ENCODE measurements around the gene RASEF. TPM values are rescaled to one million over a fixed set of nuclear protein-coding genes. Genes with fewer than 3 reads are reported as not detected.
"Not testable (repeated sequence)": the region's sequence is repeated elsewhere in the genome, so short reads cannot be mapped to it uniquely, and the experiment has no call there.

RASEF gene
- total RNA-seq, 4 donors from 2014 or later: 43.9 to 65.5 (median 63.1) TPM

GRCh38 chr9:82934949-82935348 lies 128.0 kb downstream of the RASEF start:
- Histone ChIP-seq H3K27ac (no peak overlapping the region), H3K36me3 (no peaks in the 10 kb centered on the region), H3K4me3 (replicated peaks in 1 of 3) (no peak overlapping the region), H3K9me3 (no peaks in the 10 kb centered on the region), H3K4me1 (peaks cover 4 to 14% of the 10 kb centered on the region in 2 donors), H3K27me3 (no peaks in the 10 kb centered on the region)
- no peak for DNase-seq
- no peak for TF ChIP-seq POLR2A (IDR thresholded peaks at IDR 0.05)
- no peak for TF ChIP-seq CTCF (IDR thresholded peaks at IDR 0.05)
- intact Hi-C loops (cut with DNase I): no loop called here
- WGBS, 2 donors: 56 to 65% methylated on average over 2 of the region's 2 CpGs

GRCh38 chr9:82934025-82934424 lies 128.9 kb downstream of the RASEF start:
- H3K36me3 ChIP-seq; H3K27ac ChIP-seq; H3K4me1 ChIP-seq; intact Hi-C loops (cut with DNase I); H3K4me3 ChIP-seq (replicated peaks in 1 of 3); H3K9me3 ChIP-seq; H3K27me3 ChIP-seq; DNase-seq: not testable (repeated sequence)
- whole genome bisulfite sequencing, 2 donors: 78 to 81% methylated on average over 1 of the region's 1 CpG

GRCh38 chr9:82930116-82930515 lies 132.8 kb downstream of the RASEF start:
- Histone ChIP-seq H3K9me3 (no peaks in the 10 kb centered on the region), H3K4me3 (replicated peaks in 1 of 3) (no peak overlapping the region), H3K4me1 (peaks cover 0 to 3% of the 10 kb centered on the region in 2 donors), H3K27ac (no peak overlapping the region), H3K36me3 (no peaks in the 10 kb centered on the region), H3K27me3 (no peaks in the 10 kb centered on the region)
- intact Hi-C loops (cut with DNase I): no loop called here
- no peak for TF ChIP-seq CTCF (IDR thresholded peaks at IDR 0.05)
- no peak for TF ChIP-seq POLR2A (IDR thresholded peaks at IDR 0.05)
- DNase-seq: no peak

Data from thyroid gland (tissue), 4 donors.